Duodenal mucosa (tissue), 2 donors: ENCODE results near the gene TRPV3.
"Not testable (repeated sequence)": the region's sequence is repeated elsewhere in the genome, so short reads cannot be mapped to it uniquely, and the experiment has no call there.

Experiments
- H3K27ac ChIP-seq: one replicate; pipeline ENCODE4 v1.7.0; 2013; ENCODE audit warnings: low read depth, low read length
- H3K27me3 ChIP-seq, 2 donors: one replicate each; pipeline ENCODE4 v1.7.0; 2013; ENCODE audit warnings: low read length in 2 of 2, control low read depth in 1 of 2; ENCODE audit not compliant: insufficient read depth in 2 of 2, control insufficient read depth in 1 of 2
- H3K36me3 ChIP-seq, 2 donors: one replicate each; pipeline ENCODE4 v1.7.0; 2013; ENCODE audit warnings: low read length in 2 of 2, control low read depth in 1 of 2; ENCODE audit not compliant: insufficient read depth in 2 of 2, control insufficient read depth in 1 of 2
- H3K4me1 ChIP-seq, 2 donors: one replicate each; pipeline ENCODE4 v1.7.0; 2013; ENCODE audit warnings: low read length in 2 of 2, control low read depth in 1 of 2; ENCODE audit not compliant: insufficient read depth in 2 of 2, control insufficient read depth in 1 of 2
- H3K4me3 ChIP-seq, 2 donors: one replicate each; pipeline ENCODE4 v1.7.0; 2013; ENCODE audit warnings: low read length in 2 of 2, low read depth in 1 of 2
- H3K9ac ChIP-seq, 2 donors: one replicate each; pipeline ENCODE4 v1.7.0; 2013; ENCODE audit warnings: low read length in 2 of 2, low read depth in 1 of 2
- H3K9me3 ChIP-seq, 2 donors: one replicate each; pipeline ENCODE4 v1.7.0; 2013; ENCODE audit warnings: low read length in 2 of 2, control low read depth in 1 of 2; ENCODE audit not compliant: control insufficient read depth in 1 of 2

The TRPV3 gene

GRCh38 chr17:3527468-3527867 lies 30.1 kb downstream of the TRPV3 start:
- Histone ChIP-seq H3K4me3 (no peak overlapping the region), H3K27me3 (no peaks in the 10 kb centered on the region), H3K36me3 (no peaks in the 10 kb centered on the region), H3K9me3 (no peaks in the 10 kb centered on the region), H3K4me1 (peaks cover 5 to 15% of the 10 kb centered on the region in 2 donors), H3K27ac (no peak overlapping the region), H3K9ac (no peak overlapping the region)

GRCh38 chr17:3526971-3527370 lies 30.6 kb downstream of the TRPV3 start:
- Histone ChIP-seq H3K9ac (no peak overlapping the region), H3K27ac (no peak overlapping the region), H3K4me3 (no peak overlapping the region), H3K27me3 (no peaks in the 10 kb centered on the region), H3K9me3 (no peaks in the 10 kb centered on the region), H3K4me1 (peaks cover 5 to 15% of the 10 kb centered on the region in 2 donors), H3K36me3 (no peaks in the 10 kb centered on the region)

GRCh38 chr17:3526491-3526890 lies 31.1 kb downstream of the TRPV3 start:
- Histone ChIP-seq H3K36me3 (no peaks in the 10 kb centered on the region), H3K4me3 (no peak overlapping the region), H3K4me1 (peaks cover 5 to 15% of the 10 kb centered on the region in 2 donors), H3K27me3 (no peaks in the 10 kb centered on the region), H3K9me3 (no peaks in the 10 kb centered on the region), H3K9ac (no peak overlapping the region), H3K27ac (no peak overlapping the region)

- H3K4me3 ChIP-seq, result no peak overlapping the region
- H3K27ac ChIP-seq, result no peak overlapping the region
- H3K36me3 ChIP-seq, result peaks cover 0 to 3% of the 10 kb centered on the region in 2 donors
- H3K9ac ChIP-seq, result no peak overlapping the region
- H3K27me3 ChIP-seq, result no peaks in the 10 kb centered on the region
- no peaks in the 10 kb centered on the region for H3K9me3 ChIP-seq
- no peaks in the 10 kb centered on the region for H3K4me1 ChIP-seq
Measured at GRCh38 chr17:3524024-3524423, 33.6 kb downstream of the TRPV3 start.

- H3K4me1 ChIP-seq, H3K9ac ChIP-seq, H3K36me3 ChIP-seq: not testable (repeated sequence)
Measured at GRCh38 chr17:3519472-3519871, 38.1 kb downstream of the TRPV3 start.

GRCh38 chr17:3514873-3515272 lies 42.7 kb downstream of the TRPV3 start:
- Histone ChIP-seq H3K9ac (no peak overlapping the region), H3K4me3 (no peak overlapping the region), H3K27me3 (no peaks in the 10 kb centered on the region), H3K9me3 (no peaks in the 10 kb centered on the region), H3K27ac (no peak overlapping the region), H3K36me3 (peaks cover 0 to 6% of the 10 kb centered on the region in 2 donors), H3K4me1 (peaks cover 0 to 6% of the 10 kb centered on the region in 2 donors)

More at GRCh38 chr17:3519472-3519871, 38.1 kb downstream of the TRPV3 start:
- H3K27me3 ChIP-seq, H3K4me3 ChIP-seq, H3K9me3 ChIP-seq, H3K27ac ChIP-seq: not testable (repeated sequence)

GRCh38 chr17:3514167-3514566 lies 43.4 kb downstream of the TRPV3 start:
- H3K9ac ChIP-seq, H3K27ac ChIP-seq, H3K9me3 ChIP-seq, H3K4me3 ChIP-seq, H3K27me3 ChIP-seq, H3K36me3 ChIP-seq, H3K4me1 ChIP-seq: not testable (repeated sequence)

GRCh38 chr17:3513305-3514035 lies 44.1 kb downstream of the TRPV3 start:
- Histone ChIP-seq H3K27me3 (no peaks in the 10 kb centered on the region), H3K9me3 (no peaks in the 10 kb centered on the region), H3K4me1 (peaks cover 0 to 6% of the 10 kb centered on the region in 2 donors), H3K9ac (peak overlapping the region in 1 of 2 donors; percentile 38), H3K4me3 (no peak overlapping the region), H3K27ac (no peak overlapping the region), H3K36me3 (peaks cover 0 to 1% of the 10 kb centered on the region in 2 donors)

- Histone ChIP-seq H3K27me3 (no peaks in the 10 kb centered on the region), H3K27ac (no peak overlapping the region), H3K9me3 (no peaks in the 10 kb centered on the region), H3K36me3 (no peaks in the 10 kb centered on the region), H3K9ac (peak overlapping the region in 1 of 2 donors; percentile 38), H3K4me3 (no peak overlapping the region), H3K4me1 (peaks cover 0 to 6% of the 10 kb centered on the region in 2 donors)
Measured at GRCh38 chr17:3512505-3513171, 45.0 kb downstream of the TRPV3 start.

- Histone ChIP-seq H3K9ac (no peak overlapping the region), H3K27me3 (no peaks in the 10 kb centered on the region), H3K4me3 (no peak overlapping the region), H3K4me1 (peaks cover 0 to 6% of the 10 kb centered on the region in 2 donors), H3K36me3 (no peaks in the 10 kb centered on the region), H3K27ac (no peak overlapping the region), H3K9me3 (no peaks in the 10 kb centered on the region)
Measured at GRCh38 chr17:3511852-3512504, 45.6 kb downstream of the TRPV3 start.
